HAP-1 (cell line): ENCODE results near the gene NOC3L.

Experiments used
- DNase-seq, 2 experiments: peaks; one replicate each; pipeline ENCODE4 v3.0.0-alpha.2; 2016 to 2020; ENCODE audit warnings: low spot score in 2 of 2
- H3K27me3 ChIP-seq: fragments of 250-450 bp; sonication (Bioruptor Pico); 2 replicates; pipeline ENCODE4 v1.5.1; 2020; ENCODE audit warnings: low read depth, mild to moderate bottlenecking, moderate library complexity
- H3K36me3 ChIP-seq: fragments of 250-450 bp; sonication (Bioruptor Pico); replicated peaks from 2 replicates; pipeline ENCODE4 v1.5.1; 2020; ENCODE audit warnings: mild to moderate bottlenecking
- H3K4me1 ChIP-seq: fragments of 250-450 bp; sonication (Bioruptor Pico); 2 replicates; pipeline ENCODE4 v1.5.1; 2020; ENCODE audit warnings: mild to moderate bottlenecking
- H3K4me3 ChIP-seq: fragments of 250-450 bp; sonication (Bioruptor Pico); 2 replicates; pipeline ENCODE4 v1.5.1; 2020; ENCODE audit warnings: mild to moderate bottlenecking, moderate library complexity
- H3K9me3 ChIP-seq: fragments of 250-450 bp; sonication (Bioruptor Pico); 2 replicates; pipeline ENCODE4 v1.5.1; 2020; ENCODE audit warnings: mild to moderate bottlenecking, moderate library complexity
- in situ Hi-C: fragments of 300-500 bp; cut with MboI; formaldehyde crosslinking; loops from 3 replicates; pipeline ENCODE4 v1.14.3; 2020; ENCODE audit warnings: low sequenced_read_pairs, inconsistent platforms, mixed read lengths

Gene NOC3L

DNA sequence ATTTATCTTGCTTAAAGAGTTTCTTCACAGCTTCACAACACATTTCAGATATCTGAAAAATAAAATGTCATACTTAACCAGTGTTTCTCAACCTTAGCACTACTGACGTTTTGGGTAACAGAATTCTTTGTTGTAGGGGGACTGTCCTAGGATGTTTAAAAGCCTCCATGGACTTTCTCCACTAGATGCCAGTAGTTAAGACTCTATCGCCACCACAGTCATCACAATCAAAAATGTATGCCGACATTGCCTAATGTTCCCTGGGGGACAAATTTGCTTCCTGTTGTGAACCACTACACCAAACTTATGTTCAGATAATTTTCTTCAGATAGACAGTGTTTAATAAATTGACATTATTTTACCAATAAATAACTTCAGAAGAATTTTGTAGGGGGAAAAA is 13.4 kb downstream of the NOC3L start:
- Histone ChIP-seq H3K36me3 (peaks cover 70% of the 10 kb centered on the region), H3K4me3 (no peak overlapping the region), H3K9me3 (no peaks in the 10 kb centered on the region), H3K27me3 (no peaks in the 10 kb centered on the region), H3K4me1 (no peaks in the 10 kb centered on the region)
- no peak for DNase-seq
- in situ Hi-C loops = no loop called here

DNA sequence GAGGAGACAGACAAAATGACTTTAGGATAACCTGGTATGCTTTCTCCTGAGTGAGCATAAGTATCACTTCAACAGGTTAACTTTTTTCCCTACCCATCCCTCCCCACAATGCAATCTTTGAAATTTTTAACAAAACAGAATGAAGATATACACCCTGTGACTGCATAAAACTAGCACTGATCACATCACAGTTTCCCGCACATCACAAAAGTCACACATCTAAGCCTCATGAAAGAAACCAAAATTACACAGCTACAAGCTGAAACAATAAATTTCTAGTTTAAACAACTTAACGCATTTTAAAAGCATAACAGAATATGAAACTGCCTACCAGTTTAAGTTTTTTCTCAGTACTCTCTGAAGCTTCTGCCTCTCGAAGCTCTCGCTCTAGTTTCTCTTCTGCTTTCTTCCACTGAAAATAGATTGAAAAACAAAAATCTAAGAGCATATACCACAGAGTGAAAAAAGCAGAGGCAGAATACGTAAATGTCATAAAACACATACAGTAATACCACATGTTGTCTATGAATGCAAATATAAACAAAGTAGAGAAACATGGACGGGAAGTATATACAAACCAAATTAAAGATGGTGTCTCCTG is 18.1 kb downstream of the NOC3L start:
- no peaks in the 10 kb centered on the region for H3K4me1 ChIP-seq
- in situ Hi-C loops = no loop called here
- no peak overlapping the region for H3K4me3 ChIP-seq
- H3K9me3 ChIP-seq = no peaks in the 10 kb centered on the region
- peaks cover 68% of the 10 kb centered on the region for H3K36me3 ChIP-seq
- H3K27me3 ChIP-seq = no peaks in the 10 kb centered on the region
- DNase-seq = no peak

DNA sequence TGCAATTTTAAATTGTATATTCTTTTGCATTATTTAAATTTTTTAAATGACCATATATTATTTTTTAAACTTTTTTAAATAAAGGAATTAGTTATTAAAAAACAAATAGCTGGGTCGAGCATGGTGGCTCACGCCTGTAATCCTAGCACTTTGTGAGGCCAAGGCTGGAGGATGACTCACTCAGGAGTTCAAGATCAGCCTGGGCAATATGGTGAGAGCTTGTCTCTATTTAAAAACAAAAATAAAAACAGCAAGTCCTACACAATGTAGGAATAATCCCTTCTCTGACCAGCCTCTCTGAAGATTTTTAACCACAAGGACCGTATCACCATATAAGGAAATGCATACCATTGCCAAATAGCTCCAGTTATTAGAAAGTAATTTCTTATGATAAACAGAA is 19.6 kb downstream of the NOC3L start:
- in situ Hi-C loops = no loop called here
- H3K36me3 ChIP-seq = peaks cover 76% of the 10 kb centered on the region
- H3K27me3 ChIP-seq = no peaks in the 10 kb centered on the region

DNA sequence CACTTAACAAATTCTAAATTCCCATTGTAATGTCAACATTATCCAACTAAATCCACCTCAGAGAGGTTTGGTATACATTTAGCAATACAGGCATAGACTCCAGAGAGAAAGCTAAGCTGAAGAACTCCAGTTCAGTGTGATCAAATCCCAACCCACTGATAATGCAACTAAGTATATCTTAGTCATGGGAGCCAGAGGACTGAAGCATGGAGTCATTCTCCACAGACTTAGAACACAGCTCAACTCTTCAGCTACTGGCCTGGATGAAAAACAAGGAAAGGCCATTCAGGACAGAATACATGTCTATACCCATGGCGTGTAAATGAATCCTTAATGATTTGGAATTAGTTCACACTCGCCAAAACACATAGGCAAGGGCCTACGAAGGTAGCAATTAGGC is 27.9 kb downstream of the NOC3L start:
- in situ Hi-C loops = no loop called here
- H3K36me3 ChIP-seq = peaks cover 81% of the 10 kb centered on the region

More for the DNA sequence above, 19.6 kb downstream of the NOC3L start:
- H3K9me3 ChIP-seq = no peaks in the 10 kb centered on the region
- no peak overlapping the region for H3K4me3 ChIP-seq
- DNase-seq = no peak
- no peaks in the 10 kb centered on the region for H3K4me1 ChIP-seq

GRCh38 chr10:94333051-94333450 is 29.7 kb downstream of the NOC3L start:
- no peaks in the 10 kb centered on the region for H3K9me3 ChIP-seq
- in situ Hi-C loops = no loop called here
- peaks cover 66% of the 10 kb centered on the region for H3K36me3 ChIP-seq
- no peaks in the 10 kb centered on the region for H3K27me3 ChIP-seq
- H3K4me3 ChIP-seq = no peak overlapping the region
- H3K4me1 ChIP-seq = no peaks in the 10 kb centered on the region
- no peak for DNase-seq

More for the DNA sequence above, 27.9 kb downstream of the NOC3L start:
- Histone ChIP-seq H3K4me1 (no peaks in the 10 kb centered on the region), H3K9me3 (no peaks in the 10 kb centered on the region), H3K4me3 (no peak overlapping the region), H3K27me3 (no peaks in the 10 kb centered on the region)
- DNase-seq = no peak

GRCh38 chr10:94328613-94329012 is 34.1 kb downstream of the NOC3L start:
- H3K36me3 ChIP-seq = peaks cover 51% of the 10 kb centered on the region
- in situ Hi-C loops = loop anchor here (10.0 kb wide), 1 partner anchor 414 kb away; no protein-coding TSS in a partner anchor
- no peak overlapping the region for H3K4me3 ChIP-seq

GRCh38 chr10:94327649-94328048 is 35.1 kb downstream of the NOC3L start:
- H3K4me3 ChIP-seq = no peak overlapping the region
- H3K27me3 ChIP-seq = no peaks in the 10 kb centered on the region
- peaks cover 42% of the 10 kb centered on the region for H3K36me3 ChIP-seq
- DNase-seq = no peak
- no peaks in the 10 kb centered on the region for H3K4me1 ChIP-seq
- in situ Hi-C loops = loop anchor here (10.0 kb wide), 1 partner anchor 413 kb away; no protein-coding TSS in a partner anchor
- no peaks in the 10 kb centered on the region for H3K9me3 ChIP-seq

More at GRCh38 chr10:94328613-94329012, 34.1 kb downstream of the NOC3L start:
- DNase-seq = no peak
- Histone ChIP-seq H3K27me3 (no peaks in the 10 kb centered on the region), H3K9me3 (no peaks in the 10 kb centered on the region), H3K4me1 (no peaks in the 10 kb centered on the region)

DNA sequence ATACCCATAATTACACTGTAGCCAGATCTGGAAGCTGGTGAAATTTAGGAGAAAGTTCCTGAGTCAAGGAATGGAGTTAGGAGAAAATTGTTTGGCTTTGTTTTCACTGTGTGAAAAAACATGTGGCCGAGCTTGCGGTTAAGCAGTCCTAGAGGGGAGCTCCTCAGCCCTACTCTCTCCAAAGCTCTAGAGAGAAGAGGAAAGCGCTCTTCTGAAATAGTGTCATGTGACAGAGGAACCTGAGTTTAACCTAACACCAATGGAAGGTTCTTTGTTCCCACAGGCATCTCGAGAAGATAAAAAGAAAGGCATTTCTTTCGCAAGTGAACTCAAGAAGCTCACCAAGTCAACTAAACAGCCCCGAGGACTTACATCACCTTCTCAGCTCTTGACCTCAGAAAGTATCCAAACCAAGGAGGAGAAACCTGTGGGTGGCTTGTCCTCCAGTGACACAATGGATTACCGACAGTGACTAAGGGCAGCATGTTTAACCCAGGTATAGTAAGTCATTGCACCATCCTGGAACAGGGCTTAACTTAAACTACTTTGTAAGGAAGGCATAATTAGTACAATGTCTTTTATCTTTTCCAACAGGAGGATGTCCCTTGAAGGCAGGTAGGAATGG is 38.0 kb downstream of the NOC3L start:
- Histone ChIP-seq H3K4me3 (no peak overlapping the region), H3K36me3 (peaks cover 31% of the 10 kb centered on the region; the same call in 1 of the 2 replicates), H3K4me1 (no peaks in the 10 kb centered on the region), H3K27me3 (no peaks in the 10 kb centered on the region), H3K9me3 (no peaks in the 10 kb centered on the region)
- no peak for DNase-seq
- in situ Hi-C loops = loop anchor here (10.0 kb wide), 1 partner anchor 410 kb away; no protein-coding TSS in a partner anchor

DNA sequence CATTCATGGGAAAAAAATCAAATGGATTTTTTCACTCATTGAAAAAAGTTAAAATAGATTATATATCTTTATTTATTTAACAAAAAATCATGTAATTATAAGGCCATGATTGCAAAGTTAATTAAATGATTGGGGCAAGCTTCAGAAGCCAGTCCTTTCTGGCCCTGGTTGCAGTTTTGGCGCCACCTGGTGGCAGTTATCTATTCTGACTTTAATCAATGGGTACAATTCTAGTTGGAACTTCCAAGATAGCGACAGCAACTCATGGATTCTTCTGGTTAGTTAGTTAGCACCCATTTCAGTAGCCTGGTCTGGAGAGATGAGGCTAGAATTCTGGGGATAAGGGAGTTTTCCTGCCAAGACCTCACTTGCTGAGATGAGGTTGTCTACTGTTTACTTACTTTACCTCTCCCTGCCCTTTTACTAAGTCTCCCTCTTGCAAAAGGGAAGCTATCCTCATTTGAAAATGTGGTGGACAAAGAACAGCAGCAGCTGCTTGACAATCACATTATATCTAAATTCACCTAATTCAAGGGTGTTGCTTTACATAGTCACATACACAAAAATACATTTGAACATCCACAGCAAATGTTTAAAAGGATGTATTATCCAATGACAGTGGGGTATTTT is 42.3 kb downstream of the NOC3L start:
- Histone ChIP-seq H3K4me1 (no peaks in the 10 kb centered on the region; the same call in 1 of the 2 replicates), H3K9me3 (no peaks in the 10 kb centered on the region), H3K27me3 (no peaks in the 10 kb centered on the region), H3K4me3 (no peak overlapping the region), H3K36me3 (peaks cover 17% of the 10 kb centered on the region; the same call in 1 of the 2 replicates)
- DNase-seq = peak; percentile 60 to 84
- in situ Hi-C loops = loop anchor here (10.0 kb wide), 1 partner anchor 406 kb away; no protein-coding TSS in a partner anchor

GRCh38 chr10:94316560-94316959 is 46.2 kb downstream of the NOC3L start:
- DNase-seq = no peak
- in situ Hi-C loops = no loop called here
- Histone ChIP-seq H3K4me3 (no peak overlapping the region), H3K9me3 (no peaks in the 10 kb centered on the region), H3K4me1 (no peaks in the 10 kb centered on the region; the same call in 1 of the 2 replicates), H3K27me3 (no peaks in the 10 kb centered on the region), H3K36me3 (no peaks in the 10 kb centered on the region)

GRCh38 chr10:94315975-94316464 is 46.7 kb downstream of the NOC3L start:
- H3K4me3 ChIP-seq = no peak overlapping the region
- H3K4me1 ChIP-seq = no peaks in the 10 kb centered on the region; the same call in 1 of the 2 replicates
- no peaks in the 10 kb centered on the region for H3K9me3 ChIP-seq
- in situ Hi-C loops = no loop called here
- no peak for DNase-seq
- no peaks in the 10 kb centered on the region for H3K27me3 ChIP-seq
- H3K36me3 ChIP-seq = no peaks in the 10 kb centered on the region

GRCh38 chr10:94315024-94315451 is 47.7 kb downstream of the NOC3L start:
- in situ Hi-C loops = no loop called here
- Histone ChIP-seq H3K9me3 (no peaks in the 10 kb centered on the region), H3K36me3 (no peaks in the 10 kb centered on the region), H3K4me1 (no peaks in the 10 kb centered on the region; the same call in 1 of the 2 replicates), H3K27me3 (no peaks in the 10 kb centered on the region), H3K4me3 (no peak overlapping the region)
- peak; percentile 23 for DNase-seq

GRCh38 chr10:94310369-94310768 is 52.4 kb downstream of the NOC3L start:
- Histone ChIP-seq H3K9me3 (no peaks in the 10 kb centered on the region), H3K27me3 (no peaks in the 10 kb centered on the region), H3K4me3 (no peak overlapping the region), H3K36me3 (no peaks in the 10 kb centered on the region), H3K4me1 (no peaks in the 10 kb centered on the region)
- in situ Hi-C loops = no loop called here
- no peak for DNase-seq

GRCh38 chr10:94308866-94309265 is 53.9 kb downstream of the NOC3L start:
- no peaks in the 10 kb centered on the region for H3K9me3 ChIP-seq
- H3K4me3 ChIP-seq = no peak overlapping the region
- in situ Hi-C loops = no loop called here
- H3K4me1 ChIP-seq = no peaks in the 10 kb centered on the region
- no peaks in the 10 kb centered on the region for H3K27me3 ChIP-seq
- no peaks in the 10 kb centered on the region for H3K36me3 ChIP-seq
- no peak for DNase-seq
